A673 (cell line): ENCODE measurements around the gene POU3F3. TPM values are rescaled to one million over a fixed set of nuclear protein-coding genes. Genes with fewer than 3 reads are reported as not detected.

Source experiments
- BruUV-seq: library from RNA; stranded (reverse); fragments of 400-500 nt; replicated peaks from 2 replicates; lab custom pipeline; 2021; lab: Mats Ljungman, UMichigan
- CTCF ChIA-PET: fragments of 300-600 bp; sonication (Branson Sonifier 250); formaldehyde crosslinking; loops from one replicate; lab custom pipeline; 2022; ENCODE audit warnings: antibody characterized with exemption; lab: Charles Lee
- POLR2A ChIA-PET: fragments of 300-600 bp; sonication (Branson Sonifier 250); formaldehyde crosslinking; loops from one replicate; lab custom pipeline; 2022; ENCODE audit warnings: antibody characterized with exemption; ENCODE audit not compliant: low non-redundant PET; lab: Charles Lee
- DNase-seq: peaks from one replicate; pipeline ENCODE4 v3.0.0-alpha.2; 2015; ENCODE audit warnings: low spot score
- H3K27ac ChIP-seq: fragments of 200-600 bp; sonication (generic); 2 replicates; pipeline ENCODE4 v1.5.1; 2016; ENCODE audit warnings: mixed run types, low read depth, mild to moderate bottlenecking, mixed read lengths, antibody characterized with exemption, low read length; ENCODE audit not compliant: poor library complexity, severe bottlenecking
- H3K27me3 ChIP-seq: fragments of 200-600 bp; sonication (generic); replicated peaks from 2 replicates; pipeline ENCODE4 v1.6.1; 2017; ENCODE audit warnings: mixed run types, low read depth, mild to moderate bottlenecking, mixed read lengths, antibody characterized with exemption, low read length; ENCODE audit not compliant: insufficient read depth, poor library complexity
- H3K36me3 ChIP-seq: fragments of 200-600 bp; sonication (generic); 2 replicates; pipeline ENCODE4 v1.6.1; 2016; ENCODE audit warnings: mixed run types, mild to moderate bottlenecking, mixed read lengths, antibody characterized with exemption, low read length; ENCODE audit not compliant: insufficient read depth, poor library complexity, severe bottlenecking
- H3K4me1 ChIP-seq: fragments of 200-600 bp; sonication (generic); 2 replicates; pipeline ENCODE4 v1.6.1; 2017; ENCODE audit warnings: mixed run types, mild to moderate bottlenecking, mixed read lengths, antibody characterized with exemption, low read length; ENCODE audit not compliant: insufficient read depth, poor library complexity, severe bottlenecking
- H3K4me3 ChIP-seq: fragments of 200-600 bp; sonication (generic); 2 replicates; pipeline ENCODE4 v1.5.1; 2016; ENCODE audit warnings: low read depth, mixed run types, mild to moderate bottlenecking, mixed read lengths, low read length; ENCODE audit not compliant: poor library complexity, severe bottlenecking
- H3K9me3 ChIP-seq: fragments of 200-600 bp; sonication (generic); 2 replicates; pipeline ENCODE4 v1.6.1; 2016; ENCODE audit warnings: mixed run types, low read depth, mild to moderate bottlenecking, mixed read lengths, antibody characterized with exemption, low read length; ENCODE audit not compliant: poor library complexity, severe bottlenecking
- CTCF ChIP-seq: fragments of 300-800, 200-600 bp; sonication (generic); conservative IDR thresholded peaks from 2 replicates; pipeline ENCODE4 v1.5.1; 2017; ENCODE audit warnings: low read depth, mild to moderate bottlenecking, antibody characterized with exemption, low read length, moderate library complexity, mixed read lengths
- EZH2 ChIP-seq: fragments of 200-600 bp; sonication (generic); IDR thresholded peaks from 2 replicates; pipeline ENCODE4 v1.6.1; 2017; ENCODE audit warnings: borderline replicate concordance, low read depth, mild to moderate bottlenecking, mixed read lengths, antibody characterized with exemption, low read length; ENCODE audit not compliant: poor library complexity, severe bottlenecking
- intact Hi-C: fragments of 100-400 bp; cut with micrococcal nuclease; formaldehyde crosslinking; loops from one replicate; pipeline ENCODE4 v1.10.0; 2022; ENCODE audit not compliant: unreplicated experiment
- total RNA-seq: library from RNA; stranded (reverse); gene quantifications from 2 replicates; pipeline ENCODE4 v1.2.3, GENCODE V29; 2021

POU3F3 gene
- total RNA-seq, 1 experiment from 2014 or later = not detected

- intact Hi-C loops = no loop called here
- Histone ChIP-seq H3K4me3 (no peak overlapping the region), H3K4me1 (no peaks in the 10 kb centered on the region), H3K27me3 (peaks cover 14% of the 10 kb centered on the region), H3K36me3 (no peaks in the 10 kb centered on the region), H3K9me3 (no peaks in the 10 kb centered on the region), H3K27ac (no peak overlapping the region)
- CTCF ChIA-PET = no interaction called here
- POLR2A ChIA-PET = no interaction called here
- DNase-seq = no peak
- TF ChIP-seq EZH2 (no peak), CTCF (no peak)
- no TSS peak for BruUV-seq
Observed at GRCh38 chr2:104834431-104835153, 19.3 kb upstream of the POU3F3 start.

GRCh38 chr2:104836265-104836664 is 17.6 kb upstream of the POU3F3 start:
- Histone ChIP-seq H3K9me3 (no peaks in the 10 kb centered on the region), H3K4me3 (no peak overlapping the region), H3K4me1 (no peaks in the 10 kb centered on the region), H3K27me3 (peaks cover 27% of the 10 kb centered on the region), H3K36me3 (no peaks in the 10 kb centered on the region), H3K27ac (no peak overlapping the region)
- ChIA-PET CTCF (no interaction called here), POLR2A (no interaction called here)
- intact Hi-C loops = no loop called here
- TF ChIP-seq EZH2 = no peak
- TF ChIP-seq CTCF = no peak
- no peak for DNase-seq
- BruUV-seq = no TSS peak

- BruUV-seq = no TSS peak
- POLR2A ChIA-PET = no interaction called here
Observed at GRCh38 chr2:104836841-104837240, 17.1 kb upstream of the POU3F3 start.

More at GRCh38 chr2:104836841-104837240, 17.1 kb upstream of the POU3F3 start:
- CTCF ChIA-PET = no interaction called here
- Histone ChIP-seq H3K4me1 (no peaks in the 10 kb centered on the region), H3K4me3 (no peak overlapping the region), H3K36me3 (no peaks in the 10 kb centered on the region), H3K9me3 (no peaks in the 10 kb centered on the region), H3K27ac (no peak overlapping the region), H3K27me3 (peaks cover 32% of the 10 kb centered on the region)
- DNase-seq = no peak
- TF ChIP-seq EZH2 (no peak), CTCF (no peak)
- intact Hi-C loops = no loop called here
